Activated naive CD4-positive, alpha-beta T cell treated with anti-CD3 and anti-CD28 coated beads for 36 hours (primary cell): ENCODE data around the gene NXPE2. TPM values are rescaled to one million over a fixed set of nuclear protein-coding genes. Genes with fewer than 3 reads are reported as not detected.
"Not testable (repeated sequence)": the region's sequence is repeated elsewhere in the genome, so short reads cannot be mapped to it uniquely, and the experiment has no call there.

Experiments used
- CTCF ChIA-PET: fragments of 350-600 bp; sonication (Branson Sonifier 250); formaldehyde crosslinking; loops from one replicate; lab custom pipeline; 2021; ENCODE audit warnings: antibody characterized with exemption; lab: Charles Lee
- DNase-seq: peaks from one replicate; pipeline ENCODE4 v3.0.0-alpha.2; 2020
- H3K27ac Mint-ChIP-seq: one replicate; pipeline ENCODE4 v1.8.0; 2021; ENCODE audit warnings: mild to moderate bottlenecking, mixed read lengths
- H3K27me3 Mint-ChIP-seq: one replicate; pipeline ENCODE4 v1.8.0; 2021; ENCODE audit warnings: low read depth, mixed read lengths
- H3K36me3 Mint-ChIP-seq: one replicate; pipeline ENCODE4 v1.8.0; 2021; ENCODE audit warnings: low read depth, mixed read lengths
- H3K4me1 Mint-ChIP-seq: one replicate; pipeline ENCODE4 v1.8.0; 2021; ENCODE audit warnings: low read depth, mixed read lengths
- H3K4me3 Mint-ChIP-seq: one replicate; pipeline ENCODE4 v1.8.0; 2021; ENCODE audit warnings: mild to moderate bottlenecking, moderate library complexity, mixed read lengths
- H3K9me3 Mint-ChIP-seq: one replicate; pipeline ENCODE4 v1.8.0; 2021; ENCODE audit warnings: mixed read lengths
- intact Hi-C: fragments of 100-400 bp; cut with micrococcal nuclease; formaldehyde crosslinking; loops from one replicate; pipeline ENCODE4 v1.15.1; 2023
- total RNA-seq, 2 experiments: library from RNA; stranded (reverse); gene quantifications; one replicate each; pipeline ENCODE4 v1.2.3, GENCODE V29; 2021

The NXPE2 gene
- not detected for total RNA-seq

- Mint-ChIP-seq H3K36me3 (no peaks in the 10 kb centered on the region), H3K27me3 (peaks cover 3% of the 10 kb centered on the region), H3K27ac (no peak within 1 kb of the TSS), H3K4me1 (no peaks in the 10 kb centered on the region), H3K9me3 (peaks cover 2% of the 10 kb centered on the region), H3K4me3 (no peak within 1 kb of the TSS)
- intact Hi-C loops: no loop called here
- CTCF ChIA-PET: no interaction called here
- no peak for DNase-seq
Measured at GRCh38 chr11:114678125-114679036, at the start of gene NXPE2. TSS of gene NXPE2 (plus strand) at chr11:114678527. CDS start at chr11:114678576, 49 bp downstream.

- H3K27me3 Mint-ChIP-seq, intact Hi-C loops, CTCF ChIA-PET, H3K9me3 Mint-ChIP-seq, H3K4me3 Mint-ChIP-seq, H3K27ac Mint-ChIP-seq, H3K36me3 Mint-ChIP-seq, H3K4me1 Mint-ChIP-seq: not testable (repeated sequence)
- peak; percentile 6 for DNase-seq
Measured at GRCh38 chr11:114631445-114631965, 46.8 kb upstream of the NXPE2 start.

GRCh38 chr11:114639440-114639839 lies 38.9 kb upstream of the NXPE2 start:
- H3K4me1 Mint-ChIP-seq, H3K36me3 Mint-ChIP-seq, CTCF ChIA-PET, H3K27ac Mint-ChIP-seq, H3K9me3 Mint-ChIP-seq, H3K27me3 Mint-ChIP-seq, H3K4me3 Mint-ChIP-seq, DNase-seq, intact Hi-C loops: not testable (repeated sequence)

GRCh38 chr11:114650661-114651060 lies 27.7 kb upstream of the NXPE2 start:
- H3K27ac Mint-ChIP-seq: no peak overlapping the region
- no peaks in the 10 kb centered on the region for H3K4me1 Mint-ChIP-seq
- DNase-seq: no peak
- no peaks in the 10 kb centered on the region for H3K27me3 Mint-ChIP-seq
- no peaks in the 10 kb centered on the region for H3K36me3 Mint-ChIP-seq
- no peaks in the 10 kb centered on the region for H3K9me3 Mint-ChIP-seq
- CTCF ChIA-PET: interaction anchor here (0.9 kb wide), 1 partner anchor 29 kb away, joined by 3 read pairs; no protein-coding TSS in a partner anchor
- H3K4me3 Mint-ChIP-seq: no peak overlapping the region
- intact Hi-C loops: no loop called here

- Mint-ChIP-seq H3K9me3 (no peaks in the 10 kb centered on the region), H3K27ac (no peak overlapping the region), H3K27me3 (no peaks in the 10 kb centered on the region), H3K4me3 (no peak overlapping the region), H3K36me3 (no peaks in the 10 kb centered on the region), H3K4me1 (no peaks in the 10 kb centered on the region)
- no peak for DNase-seq
- intact Hi-C loops: no loop called here
- CTCF ChIA-PET: no interaction called here
Measured at GRCh38 chr11:114651145-114651718, 27.1 kb upstream of the NXPE2 start.

- Mint-ChIP-seq H3K27ac (no peak overlapping the region), H3K27me3 (peaks cover 1% of the 10 kb centered on the region), H3K9me3 (no peaks in the 10 kb centered on the region), H3K4me3 (no peak overlapping the region), H3K36me3 (no peaks in the 10 kb centered on the region), H3K4me1 (no peaks in the 10 kb centered on the region)
- intact Hi-C loops: no loop called here
- DNase-seq: no peak
- CTCF ChIA-PET: no interaction called here
Measured at GRCh38 chr11:114653148-114653547, 25.2 kb upstream of the NXPE2 start.

GRCh38 chr11:114664641-114665040 lies 13.7 kb upstream of the NXPE2 start:
- peaks cover 5% of the 10 kb centered on the region for H3K9me3 Mint-ChIP-seq
- no peak overlapping the region for H3K27ac Mint-ChIP-seq
- CTCF ChIA-PET: no interaction called here
- no peaks in the 10 kb centered on the region for H3K27me3 Mint-ChIP-seq
- intact Hi-C loops: no loop called here
- no peak for DNase-seq
- no peak overlapping the region for H3K4me3 Mint-ChIP-seq
- no peaks in the 10 kb centered on the region for H3K4me1 Mint-ChIP-seq
- H3K36me3 Mint-ChIP-seq: peaks cover 1% of the 10 kb centered on the region

GRCh38 chr11:114666760-114667159 lies 11.6 kb upstream of the NXPE2 start:
- Mint-ChIP-seq H3K27ac (no peak overlapping the region), H3K27me3 (no peaks in the 10 kb centered on the region), H3K4me1 (no peaks in the 10 kb centered on the region), H3K4me3 (no peak overlapping the region), H3K9me3 (peaks cover 15% of the 10 kb centered on the region), H3K36me3 (peaks cover 1% of the 10 kb centered on the region)
- intact Hi-C loops: no loop called here
- CTCF ChIA-PET: interaction anchor here (0.6 kb wide), 1 partner anchor 315 kb away, joined by 4 read pairs; no protein-coding TSS in a partner anchor
- no peak for DNase-seq

GRCh38 chr11:114668109-114668508 lies 10.2 kb upstream of the NXPE2 start:
- H3K9me3 Mint-ChIP-seq: peaks cover 18% of the 10 kb centered on the region
- intact Hi-C loops: no loop called here
- H3K4me3 Mint-ChIP-seq: no peak overlapping the region
- CTCF ChIA-PET: no interaction called here
- H3K27ac Mint-ChIP-seq: no peak overlapping the region
- no peaks in the 10 kb centered on the region for H3K27me3 Mint-ChIP-seq
- peaks cover 1% of the 10 kb centered on the region for H3K36me3 Mint-ChIP-seq
- H3K4me1 Mint-ChIP-seq: no peaks in the 10 kb centered on the region
- DNase-seq: no peak

- CTCF ChIA-PET: no interaction called here
- no peak overlapping the region for H3K27ac Mint-ChIP-seq
- no peak for DNase-seq
- no peaks in the 10 kb centered on the region for H3K4me1 Mint-ChIP-seq
- H3K36me3 Mint-ChIP-seq: no peaks in the 10 kb centered on the region
- no peak overlapping the region for H3K4me3 Mint-ChIP-seq
- intact Hi-C loops: no loop called here
- H3K27me3 Mint-ChIP-seq: peaks cover 3% of the 10 kb centered on the region
- H3K9me3 Mint-ChIP-seq: peaks cover 16% of the 10 kb centered on the region
Measured at GRCh38 chr11:114673661-114674060, 4.7 kb upstream of the NXPE2 start.

GRCh38 chr11:114679505-114679904 lies 1.2 kb downstream of the NXPE2 start:
- peaks cover 5% of the 10 kb centered on the region for H3K9me3 Mint-ChIP-seq
- no peak for DNase-seq
- CTCF ChIA-PET: interaction anchor here (0.8 kb wide), 1 partner anchor 29 kb away, joined by 3 read pairs; no protein-coding TSS in a partner anchor
- intact Hi-C loops: no loop called here
- H3K27ac Mint-ChIP-seq: no peak overlapping the region
- peaks cover 3% of the 10 kb centered on the region for H3K27me3 Mint-ChIP-seq
- H3K4me3 Mint-ChIP-seq: no peak overlapping the region
- no peaks in the 10 kb centered on the region for H3K4me1 Mint-ChIP-seq
- H3K36me3 Mint-ChIP-seq: no peaks in the 10 kb centered on the region

GRCh38 chr11:114683007-114683406 lies 4.7 kb downstream of the NXPE2 start:
- CTCF ChIA-PET: no interaction called here
- Mint-ChIP-seq H3K4me1 (no peaks in the 10 kb centered on the region), H3K27me3 (no peaks in the 10 kb centered on the region), H3K27ac (no peak overlapping the region), H3K4me3 (no peak overlapping the region), H3K36me3 (no peaks in the 10 kb centered on the region), H3K9me3 (peaks cover 10% of the 10 kb centered on the region)
- intact Hi-C loops: no loop called here
- DNase-seq: no peak
